ENCODE measurements around the gene PTPRQ.

The PTPRQ gene

GRCh38 chr12:80707126-80707829 is 263.2 kb downstream of the PTPRQ start, which contains the start of gene MYF6:
MYF6 (plus strand) TSS chr12:80707634; CDS start chr12:80707720, 86 bp downstream.
- DNase-seq: no peak

DNA sequence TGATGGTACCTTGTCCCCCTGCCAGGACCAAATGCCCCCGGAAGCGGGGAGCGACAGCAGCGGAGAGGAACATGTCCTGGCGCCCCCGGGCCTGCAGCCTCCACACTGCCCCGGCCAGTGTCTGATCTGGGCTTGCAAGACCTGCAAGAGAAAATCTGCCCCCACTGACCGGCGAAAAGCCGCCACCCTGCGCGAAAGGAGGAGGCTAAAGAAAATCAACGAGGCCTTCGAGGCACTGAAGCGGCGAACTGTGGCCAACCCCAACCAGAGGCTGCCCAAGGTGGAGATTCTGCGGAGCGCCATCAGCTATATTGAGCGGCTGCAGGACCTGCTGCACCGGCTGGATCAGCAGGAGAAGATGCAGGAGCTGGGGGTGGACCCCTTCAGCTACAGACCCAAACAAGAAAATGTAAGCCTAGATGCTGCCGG is 263.8 kb downstream of the PTPRQ start:
- no peak for DNase-seq

- DNase-seq: no peak
Measured at GRCh38 chr12:80708259-80708974, 264.4 kb downstream of the PTPRQ start.

DNA sequence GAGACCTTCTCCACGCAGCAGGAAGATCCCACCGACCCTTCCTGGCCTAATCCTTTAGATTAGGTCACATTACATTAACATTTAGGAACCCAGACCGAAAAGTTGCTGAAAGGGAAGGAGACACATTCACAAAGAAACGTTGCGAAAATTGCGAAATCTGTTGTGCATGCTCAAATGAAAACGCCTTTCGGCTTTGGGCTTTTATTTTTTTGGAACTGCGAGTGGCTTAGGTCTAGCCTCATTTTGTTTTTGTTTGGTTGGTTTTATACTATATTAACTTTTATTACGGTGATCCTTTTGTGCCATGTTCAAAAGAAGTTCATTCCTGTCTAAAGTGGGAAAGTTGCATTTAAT is 264.9 kb downstream of the PTPRQ start:
- DNase-seq: no peak

DNA sequence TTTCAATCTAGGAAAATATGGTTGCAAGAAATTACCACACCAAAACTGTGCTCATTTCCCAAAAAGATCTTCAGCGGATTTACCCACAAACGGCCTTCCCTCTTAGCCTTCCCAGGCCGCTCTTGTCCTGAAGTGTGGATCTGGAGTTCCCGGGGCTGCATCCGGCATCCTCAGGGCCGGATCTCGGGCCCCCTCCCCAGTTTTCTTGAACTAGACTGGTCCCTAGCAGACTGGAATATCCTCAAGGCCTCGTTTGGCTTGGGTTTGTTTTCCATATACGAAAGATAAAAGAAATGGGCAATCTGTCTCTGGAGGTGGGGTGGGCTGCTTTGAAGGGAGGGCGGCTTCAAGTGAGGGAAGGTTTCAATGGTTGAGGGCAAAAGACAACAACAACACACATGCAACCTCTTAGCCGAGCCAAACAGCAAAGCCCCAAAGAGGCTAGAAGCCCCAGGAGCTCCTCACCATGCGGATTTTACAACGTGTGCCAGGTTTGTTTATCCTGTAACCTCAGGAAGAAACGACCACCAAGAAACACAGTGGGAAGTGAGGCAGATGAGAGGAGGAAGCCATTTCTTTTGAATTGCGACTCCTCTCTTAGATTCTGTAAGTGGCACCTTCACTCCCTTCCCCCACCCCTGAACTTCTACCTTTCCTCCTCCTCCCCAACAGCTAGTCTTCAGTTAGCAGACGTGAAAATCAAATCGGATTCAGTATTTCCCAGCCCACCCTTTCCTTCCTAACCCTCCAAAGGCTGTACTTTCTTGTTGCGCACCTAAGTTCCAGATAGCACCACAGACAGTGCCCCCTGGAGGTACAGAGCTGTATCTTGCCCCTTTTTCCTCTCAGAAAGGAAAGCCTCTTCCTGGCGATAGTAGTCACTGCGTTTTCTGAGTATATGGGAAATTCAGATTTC is 266.0 kb downstream of the PTPRQ start:
- DNase-seq: no peak

- no peak for DNase-seq
Measured at GRCh38 chr12:80710727-80711449, 266.9 kb downstream of the PTPRQ start.

GRCh38 chr12:80711866-80712265 is 267.8 kb downstream of the PTPRQ start:
- DNase-seq: no peak

DNA sequence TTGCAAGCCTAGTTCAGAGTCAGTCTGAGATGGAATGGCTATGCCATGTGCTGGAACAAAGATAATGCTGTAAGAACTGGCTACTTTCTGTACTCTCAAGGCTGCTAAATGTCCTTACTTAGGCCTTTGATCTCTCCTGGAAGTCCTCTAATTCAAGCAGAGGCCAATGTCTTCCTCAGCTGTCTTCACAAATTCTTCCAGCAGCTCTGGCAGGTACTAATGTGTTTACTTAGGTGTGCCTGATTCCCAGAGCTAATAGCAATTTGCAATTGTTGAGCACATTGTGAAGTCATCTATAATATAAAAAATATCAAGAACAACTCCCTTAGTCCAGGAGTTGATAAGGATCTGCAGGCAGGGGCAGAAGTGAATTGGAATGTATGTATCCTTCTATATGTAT is 268.8 kb downstream of the PTPRQ start:
- no peak for DNase-seq

- DNase-seq: no peak
Measured at GRCh38 chr12:80713419-80713818, 269.4 kb downstream of the PTPRQ start.

DNA sequence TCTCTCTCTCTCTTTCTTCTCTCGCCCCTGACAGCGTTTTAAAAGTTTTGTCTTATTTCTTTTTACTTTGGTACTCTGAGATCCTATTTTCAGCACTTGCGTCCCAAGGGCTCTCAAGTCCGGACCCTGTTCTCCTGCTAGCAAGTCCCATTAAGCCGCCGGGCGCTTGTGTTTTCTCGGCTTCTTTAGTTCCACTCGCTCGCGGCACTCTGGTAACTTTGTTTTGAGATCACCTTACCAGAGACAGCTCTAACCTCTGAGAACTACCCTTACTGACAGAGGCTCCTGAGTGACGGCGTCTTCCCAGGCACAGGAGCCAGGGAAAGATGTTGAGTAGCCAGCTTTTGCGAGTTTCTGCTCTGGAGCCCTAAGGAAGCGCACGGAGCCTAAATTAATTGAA is 270.0 kb downstream of the PTPRQ start:
- no peak for DNase-seq

GRCh38 chr12:80714846-80715245 is 270.8 kb downstream of the PTPRQ start:
- no peak for DNase-seq

DNA sequence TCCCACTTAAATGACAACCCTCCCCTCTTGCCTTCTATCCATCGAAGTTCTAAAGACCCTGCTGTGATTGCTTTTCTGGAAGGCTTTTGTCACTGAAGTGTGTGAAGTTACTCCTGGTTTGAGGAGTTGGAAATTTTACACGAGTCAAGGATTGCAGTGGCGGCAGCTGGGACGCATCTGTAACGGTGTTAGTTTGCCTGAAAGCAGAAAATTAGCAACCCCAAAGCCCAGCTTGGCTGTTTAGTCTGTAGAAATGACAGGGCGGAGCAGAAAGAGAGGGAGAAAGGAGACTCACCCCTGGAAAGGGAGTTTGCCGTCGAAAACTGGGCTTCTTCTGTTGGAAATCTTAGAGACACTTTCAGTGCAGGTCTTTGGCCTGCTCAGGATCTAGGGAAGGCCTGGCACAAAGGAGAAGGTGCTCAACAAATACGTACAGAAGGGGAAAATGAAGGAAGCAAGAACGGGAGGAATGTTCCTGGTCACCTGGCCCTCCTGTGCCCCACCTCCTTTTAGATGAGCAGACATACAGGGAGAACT is 271.7 kb downstream of the PTPRQ start:
- no peak for DNase-seq

DNA sequence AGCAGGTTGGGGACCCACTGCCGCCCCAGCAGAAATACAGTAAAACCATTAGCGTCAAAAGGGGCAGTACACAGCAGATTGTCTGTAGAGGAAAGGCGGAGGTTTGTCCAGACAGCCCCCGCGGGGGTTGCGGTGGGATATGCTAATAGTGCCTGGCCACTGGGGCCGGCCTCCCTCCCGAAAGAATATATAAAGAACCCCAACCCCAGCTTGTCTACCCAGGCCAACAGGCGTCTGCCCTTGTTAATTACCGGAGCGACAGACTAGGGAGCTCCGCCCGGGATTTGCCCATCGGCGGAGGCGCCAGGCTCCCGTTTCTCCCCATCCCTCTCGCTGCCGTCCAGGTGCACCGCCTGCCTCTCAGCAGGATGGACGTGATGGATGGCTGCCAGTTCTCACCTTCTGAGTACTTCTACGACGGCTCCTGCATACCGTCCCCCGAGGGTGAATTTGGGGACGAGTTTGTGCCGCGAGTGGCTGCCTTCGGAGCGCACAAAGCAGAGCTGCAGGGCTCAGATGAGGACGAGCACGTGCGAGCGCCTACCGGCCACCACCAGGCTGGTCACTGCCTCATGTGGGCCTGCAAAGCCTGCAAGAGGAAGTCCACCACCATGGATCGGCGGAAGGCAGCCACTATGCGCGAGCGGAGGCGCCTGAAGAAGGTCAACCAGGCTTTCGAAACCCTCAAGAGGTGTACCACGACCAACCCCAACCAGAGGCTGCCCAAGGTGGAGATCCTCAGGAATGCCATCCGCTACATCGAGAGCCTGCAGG is 272.8 kb downstream of the PTPRQ start, which contains the start of gene MYF5:
Gene MYF5, plus strand, starts transcription at position 217 of the 774 bp plus-strand sequence. Its CDS starts 152 bp downstream, at position 369.
- DNase-seq: no peak

DNA sequence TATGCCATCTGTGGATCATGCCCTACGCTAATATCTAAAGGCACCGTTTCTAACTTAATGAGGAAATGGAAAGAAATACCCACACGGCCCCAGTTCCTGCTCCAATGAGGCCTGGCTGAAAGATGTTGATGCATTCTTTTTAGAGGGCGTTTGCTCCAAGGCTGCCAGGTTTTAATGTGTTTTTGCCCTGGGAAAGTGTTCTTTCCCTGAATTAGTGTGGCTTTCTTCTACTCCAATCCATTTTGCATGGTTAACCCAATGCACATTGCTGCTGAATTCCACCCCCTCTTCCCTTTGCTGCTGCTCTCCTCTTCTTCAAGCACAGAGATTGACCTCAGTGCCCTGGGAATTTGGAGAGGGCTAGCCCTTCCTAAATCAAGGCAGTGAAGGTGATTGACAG is 273.8 kb downstream of the PTPRQ start:
- no peak for DNase-seq

- no peak for DNase-seq
Measured at GRCh38 chr12:80720516-80720915, 276.5 kb downstream of the PTPRQ start.

GRCh38 chr12:80721326-80721725 is 277.3 kb downstream of the PTPRQ start:
- DNase-seq: no peak

All from stimulated activated naive CD4-positive, alpha-beta T cell (primary cell).